HepG2 (cell line): ENCODE data around the gene ZNF414. TPM values are rescaled to one million over a fixed set of nuclear protein-coding genes. Genes with fewer than 3 reads are reported as not detected.

Experiments
- CC2D1A ChIP-seq: sonication (generic); formaldehyde crosslinking; IDR thresholded peaks from 2 replicates; pipeline ENCODE4 v1.8.1; 2023; ENCODE audit warnings: mild to moderate bottlenecking, missing genetic modification reagents
- KAT7 ChIP-seq: IDR thresholded peaks from 2 replicates; pipeline ENCODE4 v1.6.1; 2018; ENCODE audit warnings: borderline replicate concordance, missing compliant biosample characterization
- MEIS2 ChIP-seq: sonication (generic); formaldehyde crosslinking; IDR thresholded peaks from 2 replicates; pipeline ENCODE4 v1.9.0; 2021; ENCODE audit warnings: mild to moderate bottlenecking, missing genetic modification reagents
- PCBP1 ChIP-seq: fragments of 200-400 bp; formaldehyde crosslinking; IDR thresholded peaks from 2 replicates; pipeline ENCODE4 v1.6.1; 2017; ENCODE audit warnings: mild to moderate bottlenecking, low read depth, low read length, borderline replicate concordance
- PHF8 ChIP-seq: sonication (generic); formaldehyde crosslinking; IDR thresholded peaks from 2 replicates; pipeline ENCODE4 v1.5.0; 2020; ENCODE audit warnings: missing genetic modification reagents
- REPIN1 ChIP-seq: sonication (generic); formaldehyde crosslinking; IDR thresholded peaks from 2 replicates; pipeline ENCODE4 v1.8.0; 2022; ENCODE audit warnings: missing genetic modification reagents, low read depth, mild to moderate bottlenecking, borderline replicate concordance
- TGIF2 ChIP-seq: IDR thresholded peaks from 2 replicates; pipeline ENCODE4 v1.6.1; 2016; ENCODE audit warnings: control low read depth, missing compliant biosample characterization
- polyA plus RNA-seq, 8 experiments: library from polyadenylated mRNA; depleted of rRNA in 3 of 8; stranded (reverse) in 7 of 8; unstranded in 1 of 8; fragments of >200 nt; fragmentation: Illumina TruSeq in 4 of 8; extraction: Trizol in 4 of 8; gene quantifications; 2 replicates each; pipeline versions ENCODE4 v1.2.1 to v1.2.3, GENCODE V29; 2011 to 2016; ENCODE audit warnings: low read depth in 4 of 8, missing spikeins in 1 of 8, mixed read lengths in 1 of 8; ENCODE audit not compliant: insufficient read depth in 1 of 8
- total RNA-seq, 5 experiments: library from RNA; depleted of rRNA; stranded (reverse); fragments of >200 nt; fragmentation: Illumina TruSeq; extraction: Trizol; gene quantifications; 2 replicates each; pipeline ENCODE4 v1.2.3, GENCODE V29; 2016; ENCODE audit warnings: low read depth in 1 of 5
- TF ChIP-seq, protein P1 (sequence below): sonication (generic); formaldehyde crosslinking; IDR thresholded peaks from 2 replicates; pipeline ENCODE4 v1.4.0; 2020; ENCODE audit warnings: missing genetic modification reagents
- TF ChIP-seq, protein P2 (sequence below): sonication (generic); formaldehyde crosslinking; IDR thresholded peaks from 2 replicates; pipeline ENCODE4 v1.4.0; 2020; ENCODE audit warnings: missing genetic modification reagents
- TF ChIP-seq, protein P3 (sequence below): sonication (generic); formaldehyde crosslinking; IDR thresholded peaks from 2 replicates; pipeline ENCODE4 v1.4.0; 2020; ENCODE audit warnings: missing genetic modification reagents, borderline replicate concordance
- TF ChIP-seq, protein P4 (sequence below), 2 experiments: IDR thresholded peaks; 2 replicates each; pipeline ENCODE4 v1.6.1; 2011 to 2012; ENCODE audit warnings: low read length in 2 of 2, borderline replicate concordance in 1 of 2, low read depth in 1 of 2, mild to moderate bottlenecking in 1 of 2, moderate library complexity in 1 of 2
- TF ChIP-seq, protein P5 (sequence below): sonication (generic); formaldehyde crosslinking; IDR thresholded peaks from 2 replicates; pipeline ENCODE4 v1.5.0; 2020; ENCODE audit warnings: missing genetic modification reagents

Gene ZNF414
- total and polyA plus RNA-seq, 2 of the 13 experiments (the other 11 are each of a cell fraction or from before 2014, with no cell fraction given), result 2.5 to 4.0 TPM

DNA sequence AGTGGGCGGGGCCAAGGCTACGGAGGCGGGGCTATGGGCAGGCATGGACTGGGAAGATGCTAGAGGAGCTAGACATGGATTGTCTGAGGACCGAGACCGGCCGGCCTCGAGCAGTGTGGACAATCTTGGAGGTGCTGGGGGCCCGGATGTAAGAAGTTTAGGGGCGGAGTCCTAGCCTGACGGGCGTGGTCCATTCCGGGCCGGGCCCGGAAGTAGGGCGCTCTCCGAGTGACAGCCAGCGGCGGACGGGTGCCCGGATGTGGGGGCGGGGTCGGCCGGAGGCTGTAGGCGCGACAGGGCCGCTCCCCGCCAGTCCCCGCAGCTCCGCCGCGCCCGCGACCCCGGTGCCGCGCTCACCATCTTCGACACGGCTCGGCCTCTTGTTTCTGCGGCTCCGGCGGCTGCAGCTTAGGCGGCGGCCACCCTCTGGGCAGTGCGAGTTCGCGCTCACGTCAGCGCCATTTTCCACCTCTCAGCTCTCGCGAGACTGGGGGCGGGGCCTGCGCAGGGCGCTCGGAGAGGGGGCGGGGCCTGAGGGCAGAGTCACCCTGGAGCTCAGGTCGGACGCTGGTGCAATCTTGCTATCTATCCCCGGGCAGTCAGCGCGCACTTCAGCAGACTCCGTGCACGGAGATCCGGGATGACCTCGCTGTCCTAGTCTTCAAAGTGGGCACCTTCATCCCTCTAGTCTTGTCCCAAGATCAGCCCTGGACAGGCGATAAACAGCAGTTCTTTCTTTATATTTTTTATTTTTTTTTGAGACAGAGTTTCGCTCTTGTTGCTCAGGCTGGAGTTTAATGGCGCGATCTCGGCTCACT is at the start of gene ZNF414 (continued):
- TF ChIP-seq KAT7 (peak; percentile 37; the same call in 1 of the 2 replicates), CC2D1A (0 out of 2 replicates have a peak, but pooled peaks have one; percentile 71), MEIS2 (CRISPR knock-in tag) (peak; percentile 63; the same call in 1 of the 2 replicates), REPIN1 (CRISPR knock-in tag) (0 out of 2 replicates have a peak, but pooled peaks have one; percentile 62), PHF8 (CRISPR knock-in tag) (peak; percentile 84), TGIF2 (CRISPR knock-in tag) (peak; percentile 52; the same call in 1 of the 2 replicates), PCBP1 (no peak)
- TF ChIP-seq, protein P1, sequence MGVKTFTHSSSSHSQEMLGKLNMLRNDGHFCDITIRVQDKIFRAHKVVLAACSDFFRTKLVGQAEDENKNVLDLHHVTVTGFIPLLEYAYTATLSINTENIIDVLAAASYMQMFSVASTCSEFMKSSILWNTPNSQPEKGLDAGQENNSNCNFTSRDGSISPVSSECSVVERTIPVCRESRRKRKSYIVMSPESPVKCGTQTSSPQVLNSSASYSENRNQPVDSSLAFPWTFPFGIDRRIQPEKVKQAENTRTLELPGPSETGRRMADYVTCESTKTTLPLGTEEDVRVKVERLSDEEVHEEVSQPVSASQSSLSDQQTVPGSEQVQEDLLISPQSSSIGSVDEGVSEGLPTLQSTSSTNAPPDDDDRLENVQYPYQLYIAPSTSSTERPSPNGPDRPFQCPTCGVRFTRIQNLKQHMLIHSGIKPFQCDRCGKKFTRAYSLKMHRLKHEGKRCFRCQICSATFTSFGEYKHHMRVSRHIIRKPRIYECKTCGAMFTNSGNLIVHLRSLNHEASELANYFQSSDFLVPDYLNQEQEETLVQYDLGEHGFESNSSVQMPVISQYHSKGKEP (CRISPR knock-in tag), result no peak
- TF ChIP-seq, protein P2, sequence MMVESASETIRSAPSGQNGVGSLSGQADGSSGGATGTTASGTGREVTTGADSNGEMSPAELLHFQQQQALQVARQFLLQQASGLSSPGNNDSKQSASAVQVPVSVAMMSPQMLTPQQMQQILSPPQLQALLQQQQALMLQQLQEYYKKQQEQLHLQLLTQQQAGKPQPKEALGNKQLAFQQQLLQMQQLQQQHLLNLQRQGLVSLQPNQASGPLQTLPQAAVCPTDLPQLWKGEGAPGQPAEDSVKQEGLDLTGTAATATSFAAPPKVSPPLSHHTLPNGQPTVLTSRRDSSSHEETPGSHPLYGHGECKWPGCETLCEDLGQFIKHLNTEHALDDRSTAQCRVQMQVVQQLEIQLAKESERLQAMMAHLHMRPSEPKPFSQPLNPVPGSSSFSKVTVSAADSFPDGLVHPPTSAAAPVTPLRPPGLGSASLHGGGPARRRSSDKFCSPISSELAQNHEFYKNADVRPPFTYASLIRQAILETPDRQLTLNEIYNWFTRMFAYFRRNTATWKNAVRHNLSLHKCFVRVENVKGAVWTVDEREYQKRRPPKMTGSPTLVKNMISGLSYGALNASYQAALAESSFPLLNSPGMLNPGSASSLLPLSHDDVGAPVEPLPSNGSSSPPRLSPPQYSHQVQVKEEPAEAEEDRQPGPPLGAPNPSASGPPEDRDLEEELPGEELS (CRISPR knock-in tag), result no peak
- TF ChIP-seq, protein P3, sequence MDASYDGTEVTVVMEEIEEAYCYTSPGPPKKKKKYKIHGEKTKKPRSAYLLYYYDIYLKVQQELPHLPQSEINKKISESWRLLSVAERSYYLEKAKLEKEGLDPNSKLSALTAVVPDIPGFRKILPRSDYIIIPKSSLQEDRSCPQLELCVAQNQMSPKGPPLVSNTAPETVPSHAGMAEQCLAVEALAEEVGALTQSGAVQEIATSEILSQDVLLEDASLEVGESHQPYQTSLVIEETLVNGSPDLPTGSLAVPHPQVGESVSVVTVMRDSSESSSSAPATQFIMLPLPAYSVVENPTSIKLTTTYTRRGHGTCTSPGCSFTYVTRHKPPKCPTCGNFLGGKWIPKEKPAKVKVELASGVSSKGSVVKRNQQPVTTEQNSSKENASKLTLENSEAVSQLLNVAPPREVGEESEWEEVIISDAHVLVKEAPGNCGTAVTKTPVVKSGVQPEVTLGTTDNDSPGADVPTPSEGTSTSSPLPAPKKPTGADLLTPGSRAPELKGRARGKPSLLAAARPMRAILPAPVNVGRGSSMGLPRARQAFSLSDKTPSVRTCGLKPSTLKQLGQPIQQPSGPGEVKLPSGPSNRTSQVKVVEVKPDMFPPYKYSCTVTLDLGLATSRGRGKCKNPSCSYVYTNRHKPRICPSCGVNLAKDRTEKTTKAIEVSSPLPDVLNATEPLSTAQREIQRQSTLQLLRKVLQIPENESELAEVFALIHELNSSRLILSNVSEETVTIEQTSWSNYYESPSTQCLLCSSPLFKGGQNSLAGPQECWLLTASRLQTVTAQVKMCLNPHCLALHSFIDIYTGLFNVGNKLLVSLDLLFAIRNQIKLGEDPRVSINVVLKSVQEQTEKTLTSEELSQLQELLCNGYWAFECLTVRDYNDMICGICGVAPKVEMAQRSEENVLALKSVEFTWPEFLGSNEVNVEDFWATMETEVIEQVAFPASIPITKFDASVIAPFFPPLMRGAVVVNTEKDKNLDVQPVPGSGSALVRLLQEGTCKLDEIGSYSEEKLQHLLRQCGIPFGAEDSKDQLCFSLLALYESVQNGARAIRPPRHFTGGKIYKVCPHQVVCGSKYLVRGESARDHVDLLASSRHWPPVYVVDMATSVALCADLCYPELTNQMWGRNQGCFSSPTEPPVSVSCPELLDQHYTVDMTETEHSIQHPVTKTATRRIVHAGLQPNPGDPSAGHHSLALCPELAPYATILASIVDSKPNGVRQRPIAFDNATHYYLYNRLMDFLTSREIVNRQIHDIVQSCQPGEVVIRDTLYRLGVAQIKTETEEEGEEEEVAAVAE (CRISPR knock-in tag), result no peak
- TF ChIP-seq, protein P4, sequence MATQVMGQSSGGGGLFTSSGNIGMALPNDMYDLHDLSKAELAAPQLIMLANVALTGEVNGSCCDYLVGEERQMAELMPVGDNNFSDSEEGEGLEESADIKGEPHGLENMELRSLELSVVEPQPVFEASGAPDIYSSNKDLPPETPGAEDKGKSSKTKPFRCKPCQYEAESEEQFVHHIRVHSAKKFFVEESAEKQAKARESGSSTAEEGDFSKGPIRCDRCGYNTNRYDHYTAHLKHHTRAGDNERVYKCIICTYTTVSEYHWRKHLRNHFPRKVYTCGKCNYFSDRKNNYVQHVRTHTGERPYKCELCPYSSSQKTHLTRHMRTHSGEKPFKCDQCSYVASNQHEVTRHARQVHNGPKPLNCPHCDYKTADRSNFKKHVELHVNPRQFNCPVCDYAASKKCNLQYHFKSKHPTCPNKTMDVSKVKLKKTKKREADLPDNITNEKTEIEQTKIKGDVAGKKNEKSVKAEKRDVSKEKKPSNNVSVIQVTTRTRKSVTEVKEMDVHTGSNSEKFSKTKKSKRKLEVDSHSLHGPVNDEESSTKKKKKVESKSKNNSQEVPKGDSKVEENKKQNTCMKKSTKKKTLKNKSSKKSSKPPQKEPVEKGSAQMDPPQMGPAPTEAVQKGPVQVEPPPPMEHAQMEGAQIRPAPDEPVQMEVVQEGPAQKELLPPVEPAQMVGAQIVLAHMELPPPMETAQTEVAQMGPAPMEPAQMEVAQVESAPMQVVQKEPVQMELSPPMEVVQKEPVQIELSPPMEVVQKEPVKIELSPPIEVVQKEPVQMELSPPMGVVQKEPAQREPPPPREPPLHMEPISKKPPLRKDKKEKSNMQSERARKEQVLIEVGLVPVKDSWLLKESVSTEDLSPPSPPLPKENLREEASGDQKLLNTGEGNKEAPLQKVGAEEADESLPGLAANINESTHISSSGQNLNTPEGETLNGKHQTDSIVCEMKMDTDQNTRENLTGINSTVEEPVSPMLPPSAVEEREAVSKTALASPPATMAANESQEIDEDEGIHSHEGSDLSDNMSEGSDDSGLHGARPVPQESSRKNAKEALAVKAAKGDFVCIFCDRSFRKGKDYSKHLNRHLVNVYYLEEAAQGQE (IDR thresholded peaks at IDR 0.05; ENCODE audit: borderline replicate concordance in 1 of 2, low read depth in 1 of 2, low read length in 2 of 2), result no peak
- TF ChIP-seq, protein P5, sequence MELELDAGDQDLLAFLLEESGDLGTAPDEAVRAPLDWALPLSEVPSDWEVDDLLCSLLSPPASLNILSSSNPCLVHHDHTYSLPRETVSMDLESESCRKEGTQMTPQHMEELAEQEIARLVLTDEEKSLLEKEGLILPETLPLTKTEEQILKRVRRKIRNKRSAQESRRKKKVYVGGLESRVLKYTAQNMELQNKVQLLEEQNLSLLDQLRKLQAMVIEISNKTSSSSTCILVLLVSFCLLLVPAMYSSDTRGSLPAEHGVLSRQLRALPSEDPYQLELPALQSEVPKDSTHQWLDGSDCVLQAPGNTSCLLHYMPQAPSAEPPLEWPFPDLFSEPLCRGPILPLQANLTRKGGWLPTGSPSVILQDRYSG (CRISPR knock-in tag), result no peak
